B cell (primary cell): Measurements from ENCODE around the gene RAPGEF1.

Experiments used
- EZH2 ChIP-seq: IDR thresholded peaks from 2 replicates; pipeline ENCODE4 v1.6.1; 2012; ENCODE audit warnings: borderline replicate concordance, low read depth, mild to moderate bottlenecking, moderate library complexity, low read length; ENCODE audit not compliant: insufficient read depth, poor library complexity, severe bottlenecking
- TF ChIP-seq, protein P1 (sequence below): fragments of 200-600 bp; IDR thresholded peaks from one replicate; pipeline ENCODE4 v1.8.0; 2022; ENCODE audit warnings: antibody characterized with exemption, mild to moderate bottlenecking

DNA sequence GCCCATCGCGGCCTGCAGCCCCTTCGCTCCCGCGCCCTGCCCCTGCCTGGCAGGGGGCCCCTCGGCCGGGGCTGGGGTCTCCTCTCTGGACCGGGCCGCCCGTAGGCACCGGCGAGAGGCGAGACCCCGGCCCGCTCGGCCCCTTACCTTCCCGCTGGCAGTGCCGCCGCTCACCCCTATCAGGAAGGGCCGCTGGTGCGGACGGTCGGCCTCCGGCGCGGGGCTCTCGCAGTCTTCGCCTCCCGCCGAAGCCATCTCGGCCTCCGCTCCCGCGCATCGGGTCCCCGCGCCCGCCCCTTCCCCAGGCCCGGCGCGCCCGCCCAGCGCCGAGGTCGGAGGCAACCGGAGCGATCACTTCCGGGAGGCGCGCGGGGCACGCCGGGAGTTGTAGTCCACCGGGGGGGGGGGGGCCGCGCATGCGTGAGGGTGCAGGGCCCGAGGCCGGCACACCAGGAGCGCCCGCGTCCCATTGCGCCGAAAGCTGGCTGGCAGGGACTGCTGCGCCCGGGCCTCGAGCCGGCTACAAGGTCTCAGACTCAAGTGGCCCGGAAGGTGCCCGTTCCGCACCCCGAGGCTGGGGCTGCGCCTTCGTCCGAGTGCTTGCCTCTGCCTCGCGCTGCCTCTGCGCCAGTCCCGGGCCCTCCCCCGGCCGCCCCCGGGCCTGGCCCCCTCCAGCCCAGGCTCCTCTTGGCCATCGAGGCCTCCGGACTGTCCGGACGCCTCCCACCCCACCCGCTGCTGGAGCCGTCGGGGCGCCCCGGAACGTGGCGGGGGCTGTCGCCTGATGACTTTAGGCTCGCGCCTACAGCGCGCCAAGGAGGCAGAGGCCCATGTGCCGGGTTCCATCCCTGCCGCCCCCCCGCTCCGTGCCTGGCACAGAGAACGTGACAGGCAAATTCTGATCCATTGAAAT lies 208.7 kb downstream of the RAPGEF1 start, which contains the start of gene UCK1:
- TF ChIP-seq, protein P1, sequence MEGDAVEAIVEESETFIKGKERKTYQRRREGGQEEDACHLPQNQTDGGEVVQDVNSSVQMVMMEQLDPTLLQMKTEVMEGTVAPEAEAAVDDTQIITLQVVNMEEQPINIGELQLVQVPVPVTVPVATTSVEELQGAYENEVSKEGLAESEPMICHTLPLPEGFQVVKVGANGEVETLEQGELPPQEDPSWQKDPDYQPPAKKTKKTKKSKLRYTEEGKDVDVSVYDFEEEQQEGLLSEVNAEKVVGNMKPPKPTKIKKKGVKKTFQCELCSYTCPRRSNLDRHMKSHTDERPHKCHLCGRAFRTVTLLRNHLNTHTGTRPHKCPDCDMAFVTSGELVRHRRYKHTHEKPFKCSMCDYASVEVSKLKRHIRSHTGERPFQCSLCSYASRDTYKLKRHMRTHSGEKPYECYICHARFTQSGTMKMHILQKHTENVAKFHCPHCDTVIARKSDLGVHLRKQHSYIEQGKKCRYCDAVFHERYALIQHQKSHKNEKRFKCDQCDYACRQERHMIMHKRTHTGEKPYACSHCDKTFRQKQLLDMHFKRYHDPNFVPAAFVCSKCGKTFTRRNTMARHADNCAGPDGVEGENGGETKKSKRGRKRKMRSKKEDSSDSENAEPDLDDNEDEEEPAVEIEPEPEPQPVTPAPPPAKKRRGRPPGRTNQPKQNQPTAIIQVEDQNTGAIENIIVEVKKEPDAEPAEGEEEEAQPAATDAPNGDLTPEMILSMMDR, result no peak
- no peak for TF ChIP-seq EZH2
